Sigmoid colon (tissue), 7 donors: ENCODE results near the gene CMC4. TPM values are rescaled to one million over a fixed set of nuclear protein-coding genes. Genes with fewer than 3 reads are reported as not detected.
A peak's percentile ranks its signal among the peaks of the same experiment; 100 is the strongest.

ENCODE experiments used
- DNase-seq: peaks from one replicate; pipeline ENCODE4 v3.0.0-alpha.2; 2019
- H3K27ac ChIP-seq, 4 donors: fragments of 200-600 bp; sonication (generic); one replicate each; pipeline ENCODE4 v1.5.1; 2016 to 2019; ENCODE audit warnings: mild to moderate bottlenecking in 1 of 4
- H3K27me3 ChIP-seq, 3 donors: fragments of 200-600 bp; sonication (generic); one replicate each; pipeline ENCODE4 v1.5.1; 2019; ENCODE audit warnings: mild to moderate bottlenecking in 1 of 3
- H3K36me3 ChIP-seq, 4 donors: fragments of 200-600 bp; sonication (generic); one replicate each; pipeline ENCODE4 v1.5.1; 2016 to 2019
- H3K4me1 ChIP-seq, 4 donors: fragments of 200-600 bp; sonication (generic); one replicate each; pipeline ENCODE4 v1.5.1; 2017 to 2019
- H3K4me3 ChIP-seq, 4 donors: fragments of 200-600 bp; sonication (generic); one replicate each; pipeline ENCODE4 v1.5.1; 2017 to 2019; ENCODE audit warnings: mild to moderate bottlenecking in 2 of 4, moderate library complexity in 1 of 4
- H3K9me3 ChIP-seq, 4 donors: fragments of 200-600 bp in 3 of 4; sonication (generic) in 3 of 4; one replicate each; pipeline versions ENCODE4 v1.5.1 to v1.6.1; 2013 to 2019
- EP300 ChIP-seq, 4 donors: sonication (generic); formaldehyde crosslinking; IDR thresholded peaks; one replicate each; pipeline ENCODE4 v1.6.1; 2017; ENCODE audit warnings: antibody characterized with exemption in 4 of 4
- POLR2A ChIP-seq, 2 donors: fragments of 450-650 bp; IDR thresholded peaks; one replicate each; pipeline ENCODE4 v1.6.1; 2016; ENCODE audit warnings: antibody characterized with exemption in 2 of 2, mild to moderate bottlenecking in 2 of 2, moderate library complexity in 2 of 2
- POLR2AphosphoS5 ChIP-seq, 4 donors: sonication (generic); formaldehyde crosslinking; IDR thresholded peaks; one replicate each; pipeline ENCODE4 v1.6.1; 2017; ENCODE audit warnings: antibody characterized with exemption in 4 of 4
- WGBS, 2 donors: extraction: QIAGEN DNeasy Blood & Tissue Kit; methylation state at CpG; one replicate each; pipeline ENCODE4 v1.1.7; 2013; 5-methylcytosine and 5-hydroxymethylcytosine counted together
- intact Hi-C: fragments of 100-400 bp; cut with DNase I; formaldehyde crosslinking; loops from one replicate; pipeline ENCODE4 v1.15.1; 2023
- polyA plus RNA-seq, 3 donors: library from polyadenylated mRNA; stranded (reverse); fragments of 200-250 nt; gene quantifications; one replicate each; pipeline ENCODE4 v1.2.3, GENCODE V29; 2013
- total RNA-seq, 4 donors: library from RNA; depleted of rRNA; stranded (reverse); fragments of >200 nt; gene quantifications; one replicate each; pipeline ENCODE4 v1.1.0, GENCODE V29; 2016
- TF ChIP-seq, protein P1 (sequence below), 4 experiments: fragments of 450-650 bp in 3 of 4; fragments of 200-600 bp in 1 of 4; IDR thresholded peaks; one replicate each; pipeline ENCODE4 v1.5.1; 2016 to 2019; ENCODE audit warnings: antibody characterized with exemption in 4 of 4, mild to moderate bottlenecking in 3 of 4, moderate library complexity in 2 of 4
- donor health status: healthy with polysubstance abuse.
- donor health status: Bipolar disorder and iron deficiency.
- donor health status: healthy.

The CMC4 gene
- total and polyA plus RNA-seq, 7 donors, result 10.5 to 37.2 (median 25.7) TPM

DNA sequence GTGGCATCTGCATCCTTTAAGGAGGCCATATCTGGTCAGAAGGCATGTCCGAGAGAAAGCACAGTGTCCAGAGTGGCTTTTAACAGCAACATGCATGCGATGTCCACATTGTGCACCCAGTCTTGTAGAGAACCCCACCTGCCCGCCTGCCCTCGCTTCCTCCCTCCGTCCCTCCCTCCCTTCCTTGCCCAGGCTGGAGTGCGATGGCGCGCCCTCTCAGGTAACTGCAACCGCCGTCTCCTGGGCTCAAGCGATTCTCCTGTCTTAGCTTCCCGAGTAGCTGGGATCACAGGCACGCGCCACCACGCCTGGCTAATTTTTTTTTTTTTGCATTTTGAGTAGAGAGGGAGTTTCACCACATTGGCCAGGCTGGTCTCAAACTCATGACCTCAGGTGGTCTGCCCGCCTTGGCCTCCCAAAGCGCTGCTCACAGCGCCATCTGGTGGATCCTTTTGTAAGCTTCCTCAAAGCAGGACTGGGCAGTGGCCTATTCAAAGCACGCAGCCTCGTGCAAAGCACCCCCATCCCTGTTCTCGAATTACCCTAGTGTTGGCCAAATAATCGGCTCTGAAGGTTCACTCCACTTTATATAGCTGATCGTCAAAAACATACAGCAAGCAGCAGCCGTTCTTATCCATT, 15.4 kb upstream of the CMC4 start:
- H3K27me3 ChIP-seq, result no peaks in the 10 kb centered on the region
- no peak for DNase-seq
- no peaks in the 10 kb centered on the region for H3K36me3 ChIP-seq
- H3K9me3 ChIP-seq, result no peaks in the 10 kb centered on the region
- H3K4me3 ChIP-seq, result no peak overlapping the region
- 85 to 88% methylated on average over 24 of the region's 24 CpGs for WGBS, 2 donors
- TF ChIP-seq POLR2A (IDR thresholded peaks at IDR 0.05), result no peak
- TF ChIP-seq, protein P1, sequence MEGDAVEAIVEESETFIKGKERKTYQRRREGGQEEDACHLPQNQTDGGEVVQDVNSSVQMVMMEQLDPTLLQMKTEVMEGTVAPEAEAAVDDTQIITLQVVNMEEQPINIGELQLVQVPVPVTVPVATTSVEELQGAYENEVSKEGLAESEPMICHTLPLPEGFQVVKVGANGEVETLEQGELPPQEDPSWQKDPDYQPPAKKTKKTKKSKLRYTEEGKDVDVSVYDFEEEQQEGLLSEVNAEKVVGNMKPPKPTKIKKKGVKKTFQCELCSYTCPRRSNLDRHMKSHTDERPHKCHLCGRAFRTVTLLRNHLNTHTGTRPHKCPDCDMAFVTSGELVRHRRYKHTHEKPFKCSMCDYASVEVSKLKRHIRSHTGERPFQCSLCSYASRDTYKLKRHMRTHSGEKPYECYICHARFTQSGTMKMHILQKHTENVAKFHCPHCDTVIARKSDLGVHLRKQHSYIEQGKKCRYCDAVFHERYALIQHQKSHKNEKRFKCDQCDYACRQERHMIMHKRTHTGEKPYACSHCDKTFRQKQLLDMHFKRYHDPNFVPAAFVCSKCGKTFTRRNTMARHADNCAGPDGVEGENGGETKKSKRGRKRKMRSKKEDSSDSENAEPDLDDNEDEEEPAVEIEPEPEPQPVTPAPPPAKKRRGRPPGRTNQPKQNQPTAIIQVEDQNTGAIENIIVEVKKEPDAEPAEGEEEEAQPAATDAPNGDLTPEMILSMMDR (IDR thresholded peaks at IDR 0.05), result peak in 3 of 4 experiments; percentile 7 to 36 (median 17)
- H3K27ac ChIP-seq, result no peak overlapping the region
- intact Hi-C loops, result no loop called here
- no peaks in the 10 kb centered on the region for H3K4me1 ChIP-seq

DNA sequence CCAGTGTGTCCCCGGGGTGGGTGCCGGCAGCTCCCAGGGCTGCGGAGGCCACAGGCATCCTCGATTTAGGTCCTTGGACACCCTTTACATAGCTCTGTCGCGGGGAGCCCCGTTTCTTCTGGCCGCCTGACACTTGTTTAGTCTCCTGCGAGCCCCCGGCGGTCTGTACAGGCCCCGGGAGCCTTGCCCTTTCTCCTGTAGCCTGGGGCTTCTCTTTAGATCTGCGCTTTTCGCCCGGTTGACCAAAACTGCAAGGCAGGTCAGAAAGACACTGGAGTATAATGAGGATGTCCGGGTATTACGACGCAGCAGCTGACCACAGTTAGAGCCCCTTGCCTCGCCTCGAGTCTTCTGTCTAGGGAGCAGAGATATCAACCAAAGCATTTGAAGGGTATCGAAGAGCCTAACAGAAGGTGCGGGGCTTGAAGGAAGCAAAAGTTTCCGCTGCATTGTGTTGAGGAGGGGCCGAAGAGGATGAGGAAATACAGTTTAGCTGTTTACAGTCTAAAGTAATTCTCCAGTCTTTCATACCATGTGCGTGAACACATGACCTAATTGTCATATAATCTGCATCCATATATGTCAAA, 851 bp upstream of the CMC4 start:
- WGBS, 2 donors, result 1% methylated on average over 25 of the region's 25 CpGs
- TF ChIP-seq, protein P1 (IDR thresholded peaks at IDR 0.05), result no peak
- TF ChIP-seq POLR2AphosphoS5 (IDR thresholded peaks at IDR 0.05) (no peak), EP300 (IDR thresholded peaks at IDR 0.05) (no peak), POLR2A (IDR thresholded peaks at IDR 0.05) (no peak)
- DNase-seq, result peak; percentile 68
- Histone ChIP-seq H3K4me3 (peak overlapping the region; percentile 42 to 61 (median 58)), H3K36me3 (peaks cover 0 to 7% (median 0%) of the 10 kb centered on the region in 4 donors), H3K4me1 (peaks cover 0 to 26% (median 5%) of the 10 kb centered on the region in 4 donors), H3K9me3 (no peaks in the 10 kb centered on the region), H3K27ac (peak overlapping the region; percentile 81 to 88 (median 85)), H3K27me3 (no peaks in the 10 kb centered on the region)
- intact Hi-C loops, result loop anchor here (2.0 to 10.0 kb wide), 2 partner anchors 45 to 143 kb away; partner anchors contain the start of genes FUNDC2 and VBP1

DNA sequence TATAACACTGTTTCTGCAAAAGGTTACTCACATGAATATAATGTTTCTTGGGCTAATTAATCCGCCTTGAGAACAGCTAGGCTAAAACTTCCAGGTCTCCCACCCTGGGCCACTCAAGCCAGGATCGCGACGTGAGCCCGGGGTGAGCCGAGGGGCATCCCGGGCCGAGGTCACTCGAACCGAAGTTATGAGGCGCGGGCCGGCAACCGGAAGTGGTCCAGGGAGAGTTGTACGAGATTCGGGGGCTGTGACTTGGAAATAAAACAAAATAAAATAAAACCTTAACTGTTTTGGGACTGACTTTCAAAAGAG, 317 bp downstream of the CMC4 start:
- Histone ChIP-seq H3K27me3 (no peaks in the 10 kb centered on the region), H3K27ac (peak overlapping the region; percentile 85 to 88 (median 88)), H3K36me3 (no peaks in the 10 kb centered on the region), H3K9me3 (no peaks in the 10 kb centered on the region), H3K4me1 (peaks cover 0 to 26% (median 5%) of the 10 kb centered on the region in 4 donors), H3K4me3 (peak overlapping the region; percentile 52 to 61 (median 58))
- no peak for TF ChIP-seq POLR2A (IDR thresholded peaks at IDR 0.05)
- TF ChIP-seq EP300 (IDR thresholded peaks at IDR 0.05), result no peak
- TF ChIP-seq POLR2AphosphoS5 (IDR thresholded peaks at IDR 0.05), result no peak
- TF ChIP-seq, protein P1 (IDR thresholded peaks at IDR 0.05), result no peak
- 0 to 1% methylated on average over 16 of the region's 16 CpGs for WGBS, 2 donors
- intact Hi-C loops, result loop anchor here (2.0 to 10.0 kb wide), 2 partner anchors 44 to 144 kb away; partner anchors contain the start of genes FUNDC2 and VBP1
- peak; percentile 67 for DNase-seq

DNA sequence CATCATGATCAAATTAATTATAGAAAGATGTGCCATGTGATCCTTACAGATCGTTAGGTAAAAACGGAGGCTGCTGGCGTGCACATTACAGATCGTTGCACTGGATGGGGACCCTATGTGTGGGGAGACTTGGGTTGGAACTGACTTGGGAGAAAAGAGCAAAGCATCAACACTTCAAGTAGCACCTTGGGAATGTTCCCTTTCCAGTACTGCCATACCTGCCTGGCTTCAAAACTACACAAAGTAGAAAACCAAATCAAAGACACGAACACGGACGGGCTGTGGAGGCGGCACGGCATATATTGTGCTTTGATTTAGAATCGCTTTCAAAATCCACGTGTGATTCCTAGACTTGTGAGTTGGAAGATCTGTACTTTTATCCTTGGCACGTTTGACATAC, 898 bp downstream of the CMC4 start:
- no peak for TF ChIP-seq POLR2AphosphoS5 (IDR thresholded peaks at IDR 0.05)
- TF ChIP-seq EP300 (IDR thresholded peaks at IDR 0.05), result no peak
- TF ChIP-seq POLR2A (IDR thresholded peaks at IDR 0.05), result no peak
- TF ChIP-seq, protein P1 (IDR thresholded peaks at IDR 0.05), result no peak
- peaks cover 0 to 26% (median 5%) of the 10 kb centered on the region in 4 donors for H3K4me1 ChIP-seq
- 1 to 4% methylated on average over 12 of the region's 12 CpGs for WGBS, 2 donors
- DNase-seq, result no peak
- H3K27ac ChIP-seq, result peak overlapping the region; percentile 85 to 88 (median 88)
- H3K27me3 ChIP-seq, result no peaks in the 10 kb centered on the region
- H3K9me3 ChIP-seq, result no peaks in the 10 kb centered on the region
- H3K36me3 ChIP-seq, result no peaks in the 10 kb centered on the region
- intact Hi-C loops, result loop anchor here (2.0 to 10.0 kb wide), 2 partner anchors 43 to 145 kb away; partner anchors contain the start of genes FUNDC2 and VBP1
- H3K4me3 ChIP-seq, result peak overlapping the region; percentile 52 to 61 (median 58)
